Neural cell (in vitro differentiated cells): ENCODE measurements around the gene PCDHA11.
"Not testable (repeated sequence)": the region's sequence is repeated elsewhere in the genome, so short reads cannot be mapped to it uniquely, and the experiment has no call there.

Experiments
- EZH2 ChIP-seq: fragments of 200-600, 300-800 bp; shearing (Covaris generic), sonication (generic); IDR thresholded peaks from 2 replicates; pipeline ENCODE4 v1.6.1; 2014; ENCODE audit warnings: antibody characterized with exemption, low read length, borderline replicate concordance, mild to moderate bottlenecking; ENCODE audit not compliant: insufficient read depth, poor library complexity, severe bottlenecking
- TF ChIP-seq, protein P1 (sequence below): fragments of 450-650 bp; IDR thresholded peaks from 2 replicates; pipeline ENCODE4 v1.5.1; 2014; ENCODE audit warnings: antibody characterized with exemption, mild to moderate bottlenecking, moderate library complexity; ENCODE audit not compliant: poor library complexity, severe bottlenecking

DNA sequence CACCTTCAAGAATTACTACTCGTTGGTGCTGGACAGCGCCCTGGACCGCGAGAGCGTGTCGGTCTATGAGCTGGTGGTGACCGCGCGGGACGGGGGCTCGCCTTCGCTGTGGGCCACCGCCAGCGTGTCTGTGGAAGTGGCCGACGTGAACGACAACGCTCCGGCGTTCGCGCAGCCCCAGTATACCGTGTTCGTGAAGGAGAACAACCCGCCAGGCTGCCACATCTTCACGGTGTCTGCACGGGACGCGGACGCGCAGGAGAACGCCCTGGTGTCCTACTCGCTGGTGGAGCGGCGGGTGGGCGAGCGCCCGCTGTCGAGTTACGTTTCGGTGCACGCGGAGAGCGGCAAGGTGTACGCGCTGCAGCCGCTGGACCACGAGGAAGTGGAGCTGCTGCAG lies 45.8 kb upstream of the PCDHA11 start:
- TF ChIP-seq, protein P1, sequence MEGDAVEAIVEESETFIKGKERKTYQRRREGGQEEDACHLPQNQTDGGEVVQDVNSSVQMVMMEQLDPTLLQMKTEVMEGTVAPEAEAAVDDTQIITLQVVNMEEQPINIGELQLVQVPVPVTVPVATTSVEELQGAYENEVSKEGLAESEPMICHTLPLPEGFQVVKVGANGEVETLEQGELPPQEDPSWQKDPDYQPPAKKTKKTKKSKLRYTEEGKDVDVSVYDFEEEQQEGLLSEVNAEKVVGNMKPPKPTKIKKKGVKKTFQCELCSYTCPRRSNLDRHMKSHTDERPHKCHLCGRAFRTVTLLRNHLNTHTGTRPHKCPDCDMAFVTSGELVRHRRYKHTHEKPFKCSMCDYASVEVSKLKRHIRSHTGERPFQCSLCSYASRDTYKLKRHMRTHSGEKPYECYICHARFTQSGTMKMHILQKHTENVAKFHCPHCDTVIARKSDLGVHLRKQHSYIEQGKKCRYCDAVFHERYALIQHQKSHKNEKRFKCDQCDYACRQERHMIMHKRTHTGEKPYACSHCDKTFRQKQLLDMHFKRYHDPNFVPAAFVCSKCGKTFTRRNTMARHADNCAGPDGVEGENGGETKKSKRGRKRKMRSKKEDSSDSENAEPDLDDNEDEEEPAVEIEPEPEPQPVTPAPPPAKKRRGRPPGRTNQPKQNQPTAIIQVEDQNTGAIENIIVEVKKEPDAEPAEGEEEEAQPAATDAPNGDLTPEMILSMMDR, result not testable (repeated sequence)
- TF ChIP-seq EZH2, result not testable (repeated sequence)
